Right renal pelvis (tissue), 4 donors: ENCODE results near the gene MCEE. TPM values are rescaled to one million over a fixed set of nuclear protein-coding genes. Genes with fewer than 3 reads are reported as not detected.
"Not testable (repeated sequence)": the region's sequence is repeated elsewhere in the genome, so short reads cannot be mapped to it uniquely, and the experiment has no call there.

Experiments used
- DNase-seq, 4 donors: peaks; one replicate each; pipeline ENCODE4 v3.0.0-alpha.2; 2013; ENCODE audit warnings: low read depth in 4 of 4, low spot score in 3 of 4, missing footprints in 1 of 4
- polyA plus RNA-seq, 4 donors: library from polyadenylated mRNA; unstranded; fragments of 120-200 nt; gene quantifications; one replicate each; pipeline ENCODE4 v1.2.1, GENCODE V29; 2013; ENCODE audit not compliant: insufficient read length in 4 of 4

The MCEE gene
- polyA plus RNA-seq, 4 donors: 21.8 to 23.6 (median 22.7) TPM

- DNase-seq: not testable (repeated sequence)
Observed at GRCh38 chr2:71083752-71084312, 46.2 kb downstream of the MCEE start.

GRCh38 chr2:71083297-71083696 is 46.7 kb downstream of the MCEE start:
- DNase-seq: not testable (repeated sequence)

- no peak for DNase-seq
Observed at GRCh38 chr2:71082402-71083252, 47.4 kb downstream of the MCEE start.

- DNase-seq: no peak
Observed at GRCh38 chr2:71078624-71079023, 51.4 kb downstream of the MCEE start.

GRCh38 chr2:71074893-71075395 is 55.1 kb downstream of the MCEE start:
- DNase-seq: no peak

- no peak for DNase-seq
Observed at GRCh38 chr2:71073475-71073874, 56.6 kb downstream of the MCEE start.

GRCh38 chr2:71072492-71072891 is 57.5 kb downstream of the MCEE start:
- no peak for DNase-seq

GRCh38 chr2:71071681-71072398 is 58.2 kb downstream of the MCEE start:
- no peak for DNase-seq

- no peak for DNase-seq
Observed at GRCh38 chr2:71070294-71071093, 59.5 kb downstream of the MCEE start.

GRCh38 chr2:71069376-71069775 is 60.7 kb downstream of the MCEE start:
- DNase-seq: no peak

GRCh38 chr2:71068218-71069035 is 61.6 kb downstream of the MCEE start, which contains the start of gene NAGK:
Gene NAGK (plus strand): TSS chr2:71068648. CDS start chr2:71068684, 36 bp downstream.
- DNase-seq: peak; percentile 90 to 97 (median 92)

- no peak for DNase-seq
Observed at GRCh38 chr2:71067567-71068217, 62.3 kb downstream of the MCEE start.

- no peak for DNase-seq
Observed at GRCh38 chr2:71066856-71067255, 63.2 kb downstream of the MCEE start.

- no peak for DNase-seq
Observed at GRCh38 chr2:71064754-71065621, 65.0 kb downstream of the MCEE start.

- DNase-seq: no peak
Observed at GRCh38 chr2:71064110-71064611, 65.9 kb downstream of the MCEE start.

GRCh38 chr2:71063216-71063615 is 66.8 kb downstream of the MCEE start:
- no peak for DNase-seq

GRCh38 chr2:71060871-71061270 is 69.2 kb downstream of the MCEE start:
- no peak for DNase-seq

GRCh38 chr2:71060211-71060610 is 69.8 kb downstream of the MCEE start:
- DNase-seq: no peak
